Fibroblast of mammary gland (primary cell): Measurements from ENCODE around the gene LRP1B.

Experiments
- DNase-seq: peaks from one replicate; pipeline ENCODE4 v3.0.0-alpha.2; 2010; ENCODE audit warnings: low read depth
- H3K4me3 ChIP-seq: 2 replicates; pipeline ENCODE4 v1.5.1; 2011; ENCODE audit warnings: low read depth, mild to moderate bottlenecking, low read length, moderate library complexity; ENCODE audit not compliant: control insufficient read depth
- CTCF ChIP-seq: conservative IDR thresholded peaks from 2 replicates; pipeline ENCODE4 v1.5.1; 2011; ENCODE audit warnings: low read depth, low read length, inconsistent platforms; ENCODE audit not compliant: control insufficient read depth, insufficient read depth

The LRP1B gene

GRCh38 chr2:140998577-140998976 lies 1132.2 kb downstream of the LRP1B start:
- DNase-seq = peak; percentile 58
- no peak overlapping the region for H3K4me3 ChIP-seq
- no peak for TF ChIP-seq CTCF

- TF ChIP-seq CTCF = no peak
- DNase-seq = no peak
These were observed 1132.8 kb downstream of the LRP1B start for GRCh38 chr2:140998017-140998416.

GRCh38 chr2:140994856-140995255 lies 1136.0 kb downstream of the LRP1B start:
- H3K4me3 ChIP-seq = no peak overlapping the region
- TF ChIP-seq CTCF = no peak
- no peak for DNase-seq

More at GRCh38 chr2:140998017-140998416, 1132.8 kb downstream of the LRP1B start:
- no peak overlapping the region for H3K4me3 ChIP-seq

GRCh38 chr2:140990416-140990815 lies 1140.4 kb downstream of the LRP1B start:
- TF ChIP-seq CTCF = no peak
- peak; percentile 92 for DNase-seq
- H3K4me3 ChIP-seq = no peak overlapping the region

GRCh38 chr2:140988597-140988996 lies 1142.2 kb downstream of the LRP1B start:
- H3K4me3 ChIP-seq = no peak overlapping the region
- no peak for TF ChIP-seq CTCF
- DNase-seq = peak; percentile 49

- no peak overlapping the region for H3K4me3 ChIP-seq
- no peak for DNase-seq
- TF ChIP-seq CTCF = no peak
These were observed 1144.4 kb downstream of the LRP1B start for GRCh38 chr2:140986456-140986855.

- TF ChIP-seq CTCF = no peak
- peak; percentile 63 for DNase-seq
- no peak overlapping the region for H3K4me3 ChIP-seq
These were observed 1155.6 kb downstream of the LRP1B start for GRCh38 chr2:140975237-140975636.
